HG02759 (cell line): Measurements from ENCODE around the gene CYSTM1.
"Not testable (repeated sequence)": the region's sequence is repeated elsewhere in the genome, so short reads cannot be mapped to it uniquely, and the experiment has no call there.

ENCODE experiments used
- ATAC-seq: cut with Tn5 transposase; IDR thresholded peaks from one replicate; pipeline ENCODE4 v1.9.1; 2021; ENCODE audit warnings: mild to moderate bottlenecking, moderate library complexity; ENCODE audit not compliant: unreplicated experiment

Gene CYSTM1

GRCh38 chr5:140148508-140148907 is 26.5 kb upstream of the CYSTM1 start:
- ATAC-seq: no peak

- ATAC-seq: no peak
Observed at GRCh38 chr5:140150201-140150600, 24.8 kb upstream of the CYSTM1 start.

GRCh38 chr5:140151144-140152021 is 23.6 kb upstream of the CYSTM1 start:
- ATAC-seq: no peak

- no peak for ATAC-seq
Observed at GRCh38 chr5:140152022-140152999, 22.7 kb upstream of the CYSTM1 start.

GRCh38 chr5:140153255-140153654 is 21.7 kb upstream of the CYSTM1 start:
- ATAC-seq: no peak

GRCh38 chr5:140153905-140154304 is 21.1 kb upstream of the CYSTM1 start:
- no peak for ATAC-seq

- ATAC-seq: not testable (repeated sequence)
Observed at GRCh38 chr5:140154710-140155381, 20.1 kb upstream of the CYSTM1 start.

GRCh38 chr5:140157032-140157781 is 17.8 kb upstream of the CYSTM1 start:
- peak; percentile 96 for ATAC-seq

GRCh38 chr5:140159014-140159927 is 15.7 kb upstream of the CYSTM1 start:
- no peak for ATAC-seq

GRCh38 chr5:140162275-140162674 is 12.7 kb upstream of the CYSTM1 start:
- no peak for ATAC-seq

- ATAC-seq: no peak
Observed at GRCh38 chr5:140162781-140163180, 12.2 kb upstream of the CYSTM1 start.

- no peak for ATAC-seq
Observed at GRCh38 chr5:140165101-140165922, 9.7 kb upstream of the CYSTM1 start.

GRCh38 chr5:140165923-140166270 is 9.1 kb upstream of the CYSTM1 start:
- no peak for ATAC-seq

GRCh38 chr5:140166911-140167310 is 8.1 kb upstream of the CYSTM1 start:
- no peak for ATAC-seq

- no peak for ATAC-seq
Observed at GRCh38 chr5:140168371-140168770, 6.6 kb upstream of the CYSTM1 start.

GRCh38 chr5:140169410-140169809 is 5.6 kb upstream of the CYSTM1 start:
- ATAC-seq: no peak

- ATAC-seq: no peak
Observed at GRCh38 chr5:140172483-140172882, 2.5 kb upstream of the CYSTM1 start.

GRCh38 chr5:140174014-140174413 is 974 bp upstream of the CYSTM1 start:
- no peak for ATAC-seq
